HepG2 (cell line): ENCODE results near the gene TM4SF20. TPM values are rescaled to one million over a fixed set of nuclear protein-coding genes. Genes with fewer than 3 reads are reported as not detected.

Source experiments
- ATAC-seq: fragments of 200-7000 bp; cut with Tn5 transposase; 3 replicates; pipeline ENCODE4 v1.9.1; 2020; ENCODE audit warnings: mild to moderate bottlenecking, moderate library complexity
- BruUV-seq: library from RNA; stranded (reverse); fragments of 400-500 nt; replicated peaks from 2 replicates; lab custom pipeline; 2021; lab: Mats Ljungman, UMichigan
- CTCF ChIA-PET: fragments of 300-600 bp; formaldehyde crosslinking; extraction: SDS; loops from one replicate; lab custom pipeline; 2021; ENCODE audit warnings: low total read pairs, inconsistent platforms, low intra/inter-chr PET ratio; lab: Yijun Ruan, JAX
- POLR2A ChIA-PET: fragments of 350-600 bp; sonication (Branson Sonifier 250); formaldehyde crosslinking; loops from one replicate; lab custom pipeline; 2020; ENCODE audit warnings: antibody characterized with exemption, inconsistent platforms; lab: Yijun Ruan, JAX
- DNase-seq: peaks from one replicate; pipeline ENCODE4 v3.0.0-alpha.2; 2015; ENCODE audit warnings: low spot score
- FAIRE-seq: peaks from 3 replicates; lab custom pipeline; 2011; peaks lifted over from hg19 to GRCh38; lab: Jason Lieb, UNC
- H2AFZ ChIP-seq: one replicate; pipeline ENCODE4 v1.6.1; 2011; ENCODE audit warnings: low read length, inconsistent platforms
- H3K27ac ChIP-seq: fragments of 300-600 bp; 3 replicates; pipeline ENCODE4 v1.8.0; 2011; ENCODE audit warnings: mixed run types, mild to moderate bottlenecking, mixed read lengths, low read length, inconsistent platforms; ENCODE audit not compliant: insufficient read depth; ENCODE audit errors: extremely low read length
- H3K27me3 ChIP-seq, 2 experiments: fragments of 200-600 bp in 1 of 2; 2 replicates in 1 of 2; 3 replicates in 1 of 2; pipeline versions ENCODE4 v1.6.0 to v1.8.0; 2011; ENCODE audit warnings: low read length in 2 of 2, mild to moderate bottlenecking in 2 of 2, moderate library complexity in 2 of 2, inconsistent platforms in 1 of 2; ENCODE audit not compliant: insufficient read depth in 2 of 2, control insufficient read depth in 1 of 2
- H3K36me3 ChIP-seq, 2 experiments: fragments of 200-600 bp in 1 of 2; replicated peaks in 1 of 2; 2 replicates in 1 of 2; 3 replicates in 1 of 2; pipeline versions ENCODE4 v1.5.1 to v1.8.0; 2011; ENCODE audit warnings: low read length in 2 of 2, inconsistent platforms in 1 of 2; ENCODE audit not compliant: insufficient read depth in 2 of 2, control insufficient read depth in 1 of 2
- H3K4me1 ChIP-seq: 2 replicates; pipeline ENCODE4 v1.5.1; 2012; ENCODE audit warnings: low read length, inconsistent platforms; ENCODE audit not compliant: insufficient read depth
- H3K4me2 ChIP-seq: 2 replicates; pipeline ENCODE4 v1.6.0; 2011; ENCODE audit warnings: low read depth, low read length, inconsistent platforms
- H3K4me3 ChIP-seq, 3 experiments: fragments of 200-600 bp in 1 of 3; sonication (generic), shearing (Covaris generic) in 1 of 3; replicated peaks in 1 of 3; 2 replicates each; pipeline ENCODE4 v1.5.1; 2011 to 2016; ENCODE audit warnings: low read length in 3 of 3, inconsistent platforms in 2 of 3, low read depth in 2 of 3, mild to moderate bottlenecking in 2 of 3, control low read depth in 1 of 3, mixed read lengths in 1 of 3; ENCODE audit not compliant: insufficient read depth in 1 of 3
- H3K79me2 ChIP-seq: one replicate; pipeline ENCODE4 v1.6.1; 2011; ENCODE audit warnings: low read length, inconsistent platforms; ENCODE audit not compliant: insufficient read depth
- H3K9ac ChIP-seq: 2 replicates; pipeline ENCODE4 v1.6.0; 2011; ENCODE audit warnings: mild to moderate bottlenecking, low read depth, low read length, inconsistent platforms; ENCODE audit not compliant: insufficient read depth
- H3K9me3 ChIP-seq: 2 replicates; pipeline ENCODE4 v1.5.1; 2012; ENCODE audit warnings: mild to moderate bottlenecking, low read length
- H4K20me1 ChIP-seq: 2 replicates; pipeline ENCODE4 v1.6.0; 2011; ENCODE audit warnings: inconsistent platforms, mild to moderate bottlenecking, low read length, moderate library complexity; ENCODE audit not compliant: insufficient read depth
- CHCHD3 ChIP-seq: sonication (generic); formaldehyde crosslinking; IDR thresholded peaks from 2 replicates; pipeline ENCODE4 v1.8.0; 2022; ENCODE audit warnings: mild to moderate bottlenecking, missing genetic modification reagents, moderate library complexity
- ISL2 ChIP-seq: sonication (generic); formaldehyde crosslinking; IDR thresholded peaks from 2 replicates; pipeline ENCODE4 v1.5.0; 2020; ENCODE audit warnings: missing genetic modification reagents
- JUNB ChIP-seq: sonication (generic); formaldehyde crosslinking; IDR thresholded peaks from 2 replicates; pipeline ENCODE4 v1.8.0; 2022; ENCODE audit warnings: missing genetic modification reagents, mild to moderate bottlenecking, borderline replicate concordance
- KDM3A ChIP-seq: IDR thresholded peaks from 2 replicates; pipeline ENCODE4 v1.6.1; 2018; ENCODE audit warnings: low read depth, missing compliant biosample characterization
- KLF11 ChIP-seq: IDR thresholded peaks from 2 replicates; pipeline ENCODE4 v1.6.1; 2016; ENCODE audit warnings: missing compliant biosample characterization
- NFKBIZ ChIP-seq: IDR thresholded peaks from 2 replicates; pipeline ENCODE4 v1.6.1; 2018; ENCODE audit warnings: missing genetic modification reagents, missing compliant biosample characterization
- NR2C2 ChIP-seq: sonication (generic); formaldehyde crosslinking; IDR thresholded peaks from 2 replicates; pipeline ENCODE4 v1.4.0; 2020; ENCODE audit warnings: missing genetic modification reagents, mild to moderate bottlenecking, moderate library complexity, borderline replicate concordance
- RARG ChIP-seq: sonication (generic); formaldehyde crosslinking; IDR thresholded peaks from 2 replicates; pipeline ENCODE4 v1.4.0; 2020; ENCODE audit warnings: low read depth, mild to moderate bottlenecking, missing genetic modification reagents
- ZNF441 ChIP-seq: sonication (generic); formaldehyde crosslinking; IDR thresholded peaks from 2 replicates; pipeline ENCODE4 v1.7.0; 2021; ENCODE audit warnings: missing genetic modification reagents, borderline replicate concordance
- ZNF577 ChIP-seq: sonication (generic); formaldehyde crosslinking; IDR thresholded peaks from 2 replicates; pipeline ENCODE4 v1.4.0; 2020; ENCODE audit warnings: mild to moderate bottlenecking, low read depth, missing genetic modification reagents, borderline replicate concordance
- ZNF878 ChIP-seq: sonication (generic); formaldehyde crosslinking; IDR thresholded peaks from 2 replicates; pipeline ENCODE4 v1.8.1; 2023; ENCODE audit warnings: mild to moderate bottlenecking, missing genetic modification reagents, moderate library complexity
- ZZZ3 ChIP-seq: sonication (generic); formaldehyde crosslinking; IDR thresholded peaks from 2 replicates; pipeline ENCODE4 v1.4.0; 2020; ENCODE audit warnings: missing genetic modification reagents, mild to moderate bottlenecking, borderline replicate concordance
- in situ Hi-C: cut with HindIII; loops from 2 replicates; pipeline ENCODE4 v1.10.0; 2017; ENCODE audit warnings: low pct_unique_long_range_greater_than_20kb; ENCODE audit not compliant: extremely low pct_ligation_motif_present
- intact Hi-C: fragments of 100-400 bp; cut with micrococcal nuclease; formaldehyde crosslinking; loops from one replicate; pipeline ENCODE4 v1.10.0; 2022; ENCODE audit not compliant: unreplicated experiment
- polyA plus RNA-seq, 8 experiments: library from polyadenylated mRNA; depleted of rRNA in 3 of 8; stranded (reverse) in 7 of 8; unstranded in 1 of 8; fragments of >200 nt; fragmentation: Illumina TruSeq in 4 of 8; extraction: Trizol in 4 of 8; gene quantifications; 2 replicates each; pipeline versions ENCODE4 v1.2.1 to v1.2.3, GENCODE V29; 2011 to 2016; ENCODE audit warnings: low read depth in 4 of 8, missing spikeins in 1 of 8, mixed read lengths in 1 of 8; ENCODE audit not compliant: insufficient read depth in 1 of 8
- total RNA-seq, 5 experiments: library from RNA; depleted of rRNA; stranded (reverse); fragments of >200 nt; fragmentation: Illumina TruSeq; extraction: Trizol; gene quantifications; 2 replicates each; pipeline ENCODE4 v1.2.3, GENCODE V29; 2016; ENCODE audit warnings: low read depth in 1 of 5
- TF ChIP-seq, protein P1 (sequence below): sonication (generic); formaldehyde crosslinking; IDR thresholded peaks from 2 replicates; pipeline ENCODE4 v1.4.0; 2020; ENCODE audit warnings: mild to moderate bottlenecking, missing genetic modification reagents
- TF ChIP-seq, protein P2 (sequence below): sonication (generic); formaldehyde crosslinking; IDR thresholded peaks from 2 replicates; pipeline ENCODE4 v1.4.0; 2020; ENCODE audit warnings: mild to moderate bottlenecking, missing genetic modification reagents, borderline replicate concordance
- TF ChIP-seq, protein P3 (sequence below): sonication (generic); formaldehyde crosslinking; IDR thresholded peaks from 2 replicates; pipeline ENCODE4 v1.4.0; 2020; ENCODE audit warnings: mild to moderate bottlenecking, missing genetic modification reagents

Gene TM4SF20
- total and polyA plus RNA-seq, 2 of the 13 experiments (the other 11 are each of a cell fraction or from before 2014, with no cell fraction given), result not detected

DNA sequence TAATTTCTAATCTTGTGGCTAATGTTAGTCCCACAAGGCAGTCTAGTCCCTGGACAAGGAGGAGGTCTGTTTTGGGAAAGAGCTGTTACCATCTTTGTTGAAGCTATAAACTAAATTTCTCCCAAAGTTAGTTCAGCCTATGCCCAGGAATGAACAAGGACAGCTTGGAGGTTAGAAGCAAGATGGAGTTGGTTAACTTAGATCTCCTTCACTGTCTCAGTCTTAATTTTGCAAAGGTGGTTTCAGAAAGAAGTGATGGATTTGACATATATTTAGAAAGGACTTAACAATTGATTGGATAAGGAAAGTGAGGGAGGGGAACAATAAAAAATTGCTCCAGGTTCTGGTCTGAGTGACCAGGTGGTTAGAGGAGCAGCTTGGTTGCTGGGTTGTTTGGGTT lies 23.2 kb upstream of the TM4SF20 start:
- no TSS peak for BruUV-seq
- no peak for ATAC-seq
- no peak overlapping the region for H2AFZ ChIP-seq
- H4K20me1 ChIP-seq, result no peaks in the 10 kb centered on the region
- in situ Hi-C loops (loop anchor here (5.0 to 10.0 kb wide), 2 partner anchors 252 to 365 kb away; no protein-coding TSS in a partner anchor), intact Hi-C loops (no loop called here)
- peaks cover 36% of the 10 kb centered on the region for H3K4me1 ChIP-seq
- POLR2A ChIA-PET, result no interaction called here
- TF ChIP-seq, protein P1, sequence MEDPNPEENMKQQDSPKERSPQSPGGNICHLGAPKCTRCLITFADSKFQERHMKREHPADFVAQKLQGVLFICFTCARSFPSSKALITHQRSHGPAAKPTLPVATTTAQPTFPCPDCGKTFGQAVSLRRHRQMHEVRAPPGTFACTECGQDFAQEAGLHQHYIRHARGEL (CRISPR knock-in tag), result no peak
- TF ChIP-seq KDM3A (CRISPR knock-in tag) (no peak), ZNF441 (no peak), ZNF577 (CRISPR knock-in tag) (no peak), KLF11 (CRISPR knock-in tag) (no peak), NFKBIZ (CRISPR knock-in tag) (no peak), ZZZ3 (no peak), JUNB (CRISPR knock-in tag) (no peak), NR2C2 (CRISPR knock-in tag) (no peak), ISL2 (no peak), ZNF878 (CRISPR knock-in tag) (no peak), CHCHD3 (CRISPR knock-in tag) (no peak), RARG (CRISPR knock-in tag) (no peak)
- TF ChIP-seq, protein P2, sequence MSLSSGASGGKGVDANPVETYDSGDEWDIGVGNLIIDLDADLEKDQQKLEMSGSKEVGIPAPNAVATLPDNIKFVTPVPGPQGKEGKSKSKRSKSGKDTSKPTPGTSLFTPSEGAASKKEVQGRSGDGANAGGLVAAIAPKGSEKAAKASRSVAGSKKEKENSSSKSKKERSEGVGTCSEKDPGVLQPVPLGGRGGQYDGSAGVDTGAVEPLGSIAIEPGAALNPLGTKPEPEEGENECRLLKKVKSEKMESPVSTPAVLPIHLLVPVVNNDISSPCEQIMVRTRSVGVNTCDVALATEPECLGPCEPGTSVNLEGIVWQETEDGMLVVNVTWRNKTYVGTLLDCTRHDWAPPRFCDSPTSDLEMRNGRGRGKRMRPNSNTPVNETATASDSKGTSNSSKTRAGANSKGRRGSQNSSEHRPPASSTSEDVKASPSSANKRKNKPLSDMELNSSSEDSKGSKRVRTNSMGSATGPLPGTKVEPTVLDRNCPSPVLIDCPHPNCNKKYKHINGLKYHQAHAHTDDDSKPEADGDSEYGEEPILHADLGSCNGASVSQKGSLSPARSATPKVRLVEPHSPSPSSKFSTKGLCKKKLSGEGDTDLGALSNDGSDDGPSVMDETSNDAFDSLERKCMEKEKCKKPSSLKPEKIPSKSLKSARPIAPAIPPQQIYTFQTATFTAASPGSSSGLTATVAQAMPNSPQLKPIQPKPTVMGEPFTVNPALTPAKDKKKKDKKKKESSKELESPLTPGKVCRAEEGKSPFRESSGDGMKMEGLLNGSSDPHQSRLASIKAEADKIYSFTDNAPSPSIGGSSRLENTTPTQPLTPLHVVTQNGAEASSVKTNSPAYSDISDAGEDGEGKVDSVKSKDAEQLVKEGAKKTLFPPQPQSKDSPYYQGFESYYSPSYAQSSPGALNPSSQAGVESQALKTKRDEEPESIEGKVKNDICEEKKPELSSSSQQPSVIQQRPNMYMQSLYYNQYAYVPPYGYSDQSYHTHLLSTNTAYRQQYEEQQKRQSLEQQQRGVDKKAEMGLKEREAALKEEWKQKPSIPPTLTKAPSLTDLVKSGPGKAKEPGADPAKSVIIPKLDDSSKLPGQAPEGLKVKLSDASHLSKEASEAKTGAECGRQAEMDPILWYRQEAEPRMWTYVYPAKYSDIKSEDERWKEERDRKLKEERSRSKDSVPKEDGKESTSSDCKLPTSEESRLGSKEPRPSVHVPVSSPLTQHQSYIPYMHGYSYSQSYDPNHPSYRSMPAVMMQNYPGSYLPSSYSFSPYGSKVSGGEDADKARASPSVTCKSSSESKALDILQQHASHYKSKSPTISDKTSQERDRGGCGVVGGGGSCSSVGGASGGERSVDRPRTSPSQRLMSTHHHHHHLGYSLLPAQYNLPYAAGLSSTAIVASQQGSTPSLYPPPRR, result no peak
- TF ChIP-seq, protein P3, sequence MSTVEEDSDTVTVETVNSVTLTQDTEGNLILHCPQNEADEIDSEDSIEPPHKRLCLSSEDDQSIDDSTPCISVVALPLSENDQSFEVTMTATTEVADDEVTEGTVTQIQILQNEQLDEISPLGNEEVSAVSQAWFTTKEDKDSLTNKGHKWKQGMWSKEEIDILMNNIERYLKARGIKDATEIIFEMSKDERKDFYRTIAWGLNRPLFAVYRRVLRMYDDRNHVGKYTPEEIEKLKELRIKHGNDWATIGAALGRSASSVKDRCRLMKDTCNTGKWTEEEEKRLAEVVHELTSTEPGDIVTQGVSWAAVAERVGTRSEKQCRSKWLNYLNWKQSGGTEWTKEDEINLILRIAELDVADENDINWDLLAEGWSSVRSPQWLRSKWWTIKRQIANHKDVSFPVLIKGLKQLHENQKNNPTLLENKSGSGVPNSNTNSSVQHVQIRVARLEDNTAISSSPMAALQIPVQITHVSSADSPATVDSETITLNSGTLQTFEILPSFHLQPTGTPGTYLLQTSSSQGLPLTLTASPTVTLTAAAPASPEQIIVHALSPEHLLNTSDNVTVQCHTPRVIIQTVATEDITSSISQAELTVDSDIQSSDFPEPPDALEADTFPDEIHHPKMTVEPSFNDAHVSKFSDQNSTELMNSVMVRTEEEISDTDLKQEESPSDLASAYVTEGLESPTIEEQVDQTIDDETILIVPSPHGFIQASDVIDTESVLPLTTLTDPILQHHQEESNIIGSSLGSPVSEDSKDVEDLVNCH (CRISPR knock-in tag), result no peak
- peaks cover 0 to 7% of the 10 kb centered on the region in 2 experiments; a peak in 2 of 5 replicates for H3K27me3 ChIP-seq
- H3K36me3 ChIP-seq, result no peaks in the 10 kb centered on the region
- no peaks in the 10 kb centered on the region for H3K9me3 ChIP-seq
- H3K27ac ChIP-seq, result no peak overlapping the region
- H3K4me2 ChIP-seq, result no peak overlapping the region
- DNase-seq, result no peak
- FAIRE-seq, result no peak
- H3K4me3 ChIP-seq, result no peak overlapping the region
- H3K79me2 ChIP-seq, result no peaks in the 10 kb centered on the region
- CTCF ChIA-PET, result no interaction called here
- H3K9ac ChIP-seq, result no peak overlapping the region
